Measurements from ENCODE around the gene UGT3A1.
"Not testable (repeated sequence)": the region's sequence is repeated elsewhere in the genome, so short reads cannot be mapped to it uniquely, and the experiment has no call there.

The UGT3A1 gene, protein sequence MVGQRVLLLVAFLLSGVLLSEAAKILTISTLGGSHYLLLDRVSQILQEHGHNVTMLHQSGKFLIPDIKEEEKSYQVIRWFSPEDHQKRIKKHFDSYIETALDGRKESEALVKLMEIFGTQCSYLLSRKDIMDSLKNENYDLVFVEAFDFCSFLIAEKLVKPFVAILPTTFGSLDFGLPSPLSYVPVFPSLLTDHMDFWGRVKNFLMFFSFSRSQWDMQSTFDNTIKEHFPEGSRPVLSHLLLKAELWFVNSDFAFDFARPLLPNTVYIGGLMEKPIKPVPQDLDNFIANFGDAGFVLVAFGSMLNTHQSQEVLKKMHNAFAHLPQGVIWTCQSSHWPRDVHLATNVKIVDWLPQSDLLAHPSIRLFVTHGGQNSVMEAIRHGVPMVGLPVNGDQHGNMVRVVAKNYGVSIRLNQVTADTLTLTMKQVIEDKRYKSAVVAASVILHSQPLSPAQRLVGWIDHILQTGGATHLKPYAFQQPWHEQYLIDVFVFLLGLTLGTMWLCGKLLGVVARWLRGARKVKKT

DNA sequence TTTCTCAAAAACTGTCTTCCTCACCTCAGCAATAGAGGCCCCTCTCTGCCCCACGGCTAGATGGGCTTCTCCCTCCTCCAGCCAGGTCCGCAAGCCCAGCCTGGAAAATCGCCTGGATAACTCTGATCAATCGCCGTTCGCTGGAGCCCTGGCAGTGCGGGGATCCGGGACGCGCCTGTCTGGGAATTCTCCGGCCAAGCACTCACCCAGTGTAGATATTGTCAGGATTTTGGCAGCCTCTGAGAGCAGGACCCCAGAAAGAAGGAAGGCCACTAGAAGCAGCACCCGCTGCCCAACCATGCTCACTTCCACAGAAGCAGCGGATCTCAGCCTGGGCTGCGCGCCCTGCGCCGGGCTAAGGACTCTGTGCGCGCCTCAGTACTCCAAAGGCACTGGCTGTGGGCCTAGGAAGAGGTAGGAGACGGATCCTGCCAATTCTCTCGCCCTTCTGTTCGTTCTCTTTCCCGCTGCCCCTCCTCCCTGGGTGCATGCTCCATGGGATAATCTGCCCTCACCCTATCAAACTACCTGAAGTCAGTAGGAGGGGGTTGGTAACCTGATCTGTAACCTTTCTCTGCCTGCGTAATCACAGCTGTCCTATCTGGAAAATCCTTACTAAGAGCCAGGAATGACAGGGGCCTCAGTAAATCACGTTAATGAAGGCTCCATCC lies at the start of gene UGT3A1:
TSS of gene UGT3A1 (minus strand) at position 450 of the 671 bp plus-strand sequence. CDS start at position 300, 150 bp downstream.
- no peak for DNase-seq (ENCODE audit: low spot score)

DNA sequence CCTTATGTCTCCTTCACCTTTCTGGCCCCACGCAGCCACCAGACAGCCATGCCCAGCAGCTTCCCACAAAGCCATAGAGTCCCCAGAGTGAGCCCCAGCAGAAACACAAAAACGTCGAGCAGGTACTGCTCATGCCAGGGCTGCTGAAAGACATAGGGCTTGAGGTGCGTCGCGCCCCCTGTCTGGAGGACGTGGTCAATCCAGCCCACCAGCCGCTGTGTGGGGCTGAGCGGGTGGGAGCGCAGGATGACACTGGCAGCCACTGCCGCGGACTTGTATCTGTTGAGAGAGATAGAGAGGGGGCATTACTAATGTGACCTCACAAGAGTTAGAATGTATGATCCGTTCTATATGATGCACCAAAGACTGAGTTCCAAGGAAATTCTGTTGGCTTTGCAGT lies 44.5 kb upstream of the UGT3A1 start:
- DNase-seq (ENCODE audit: low spot score), result no peak

DNA sequence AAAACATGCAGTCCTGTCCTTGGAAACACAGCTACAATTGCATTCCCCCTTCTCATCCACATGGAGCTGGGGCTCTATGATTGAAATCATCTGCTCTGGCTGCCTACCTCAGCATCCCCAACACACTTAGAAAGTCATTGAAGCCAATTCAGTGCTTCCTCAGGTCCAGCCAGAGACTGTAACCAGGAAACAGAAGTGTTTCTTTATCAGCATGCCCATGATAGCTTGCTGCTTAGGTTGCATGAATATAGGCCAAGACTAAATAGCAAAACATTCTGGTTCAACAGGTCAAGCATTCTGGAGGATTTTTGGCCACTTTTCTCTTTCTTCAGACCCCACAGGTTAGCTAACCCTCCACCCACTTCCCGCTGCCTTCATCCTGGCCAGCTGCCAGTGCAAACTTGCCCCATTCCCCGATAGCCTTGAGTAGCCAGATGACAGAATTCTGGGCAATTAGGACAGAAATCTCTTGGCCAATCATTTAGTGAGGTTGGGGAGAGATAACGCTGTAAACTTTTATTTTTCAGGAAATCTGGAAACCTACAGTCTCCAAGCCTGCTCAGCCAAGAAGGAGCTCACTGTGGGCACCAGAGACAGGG lies 43.4 kb upstream of the UGT3A1 start:
- not testable (repeated sequence) for DNase-seq (ENCODE audit: low spot score)

DNA sequence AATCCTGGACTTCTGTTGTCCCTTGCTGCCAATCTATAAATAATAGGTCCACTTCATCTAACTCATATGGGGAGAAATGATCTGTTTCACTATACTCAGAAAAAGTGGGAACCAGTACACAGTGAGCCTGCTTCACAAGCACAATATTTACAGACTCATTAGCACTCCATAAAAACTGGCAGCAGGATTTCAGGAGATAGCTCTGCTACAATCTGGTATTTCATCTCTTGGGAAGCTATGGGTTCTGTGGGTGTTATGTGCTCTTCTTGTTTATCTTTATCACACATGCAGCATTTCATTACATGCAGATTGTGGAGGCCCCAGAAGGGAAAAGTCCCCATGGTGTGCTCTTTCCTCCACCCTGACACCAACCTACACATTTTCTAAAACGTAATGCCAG lies 42.3 kb upstream of the UGT3A1 start:
- no peak for DNase-seq (ENCODE audit: low spot score)

DNA sequence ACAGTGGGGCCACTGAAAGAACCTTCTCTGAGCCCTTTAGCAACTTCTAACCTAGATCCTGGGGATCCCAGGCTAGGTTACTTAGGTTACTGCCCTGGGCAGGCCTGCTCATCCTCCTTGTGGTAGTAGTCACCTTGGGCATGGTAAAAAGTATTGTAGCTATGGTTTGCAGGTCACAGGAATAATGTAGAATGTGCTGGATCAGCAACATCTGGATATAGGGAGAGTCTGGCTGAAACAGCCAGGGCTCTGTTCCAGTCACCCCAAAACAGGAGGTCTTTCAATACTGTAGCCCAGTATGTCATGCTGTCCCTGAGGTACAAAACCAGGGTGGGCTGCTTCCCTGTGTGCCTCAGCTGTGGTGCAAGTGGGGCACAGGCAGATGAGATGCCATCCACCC lies 41.9 kb upstream of the UGT3A1 start:
- DNase-seq (ENCODE audit: low spot score), result no peak

DNA sequence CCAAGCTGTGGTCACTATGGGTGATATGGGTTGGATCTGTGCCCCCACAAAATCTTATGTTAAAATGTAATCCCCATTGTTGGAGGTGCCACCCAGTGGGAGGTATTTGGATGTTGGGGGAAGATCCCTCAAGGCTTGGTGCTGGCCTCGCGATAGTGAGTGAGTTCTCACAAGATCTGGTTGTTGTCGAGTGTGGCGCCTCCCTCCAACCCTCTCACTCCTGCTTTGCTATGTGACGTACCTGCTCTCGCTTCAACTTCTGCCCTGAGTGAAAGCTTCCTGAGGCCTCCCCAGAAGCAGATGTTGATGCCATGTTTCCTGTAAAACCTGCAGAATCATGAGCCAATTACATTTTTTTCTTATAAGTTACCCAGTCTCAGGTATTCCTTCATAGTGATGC lies 40.0 kb upstream of the UGT3A1 start:
- DNase-seq (ENCODE audit: low spot score), result no peak

DNA sequence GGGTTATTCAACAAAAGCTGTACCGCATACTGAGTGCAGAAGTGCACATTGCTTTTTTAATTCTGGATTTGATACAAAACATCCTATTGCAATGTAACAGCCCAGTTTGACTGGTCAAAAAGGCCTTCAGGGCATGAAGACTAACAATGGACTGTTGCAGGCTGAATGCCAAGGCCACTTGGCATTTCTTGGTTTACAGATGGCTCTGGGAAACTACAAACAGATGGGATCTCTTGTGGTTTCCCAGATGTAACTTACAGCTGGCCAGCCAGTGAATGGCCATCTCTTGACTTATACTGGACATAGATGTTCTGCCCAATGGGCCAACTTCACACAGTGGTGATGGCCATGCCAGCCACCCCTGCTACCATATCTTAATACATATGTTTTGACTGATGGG lies 38.7 kb upstream of the UGT3A1 start:
- peak; percentile 74 for DNase-seq (ENCODE audit: low spot score)

DNA sequence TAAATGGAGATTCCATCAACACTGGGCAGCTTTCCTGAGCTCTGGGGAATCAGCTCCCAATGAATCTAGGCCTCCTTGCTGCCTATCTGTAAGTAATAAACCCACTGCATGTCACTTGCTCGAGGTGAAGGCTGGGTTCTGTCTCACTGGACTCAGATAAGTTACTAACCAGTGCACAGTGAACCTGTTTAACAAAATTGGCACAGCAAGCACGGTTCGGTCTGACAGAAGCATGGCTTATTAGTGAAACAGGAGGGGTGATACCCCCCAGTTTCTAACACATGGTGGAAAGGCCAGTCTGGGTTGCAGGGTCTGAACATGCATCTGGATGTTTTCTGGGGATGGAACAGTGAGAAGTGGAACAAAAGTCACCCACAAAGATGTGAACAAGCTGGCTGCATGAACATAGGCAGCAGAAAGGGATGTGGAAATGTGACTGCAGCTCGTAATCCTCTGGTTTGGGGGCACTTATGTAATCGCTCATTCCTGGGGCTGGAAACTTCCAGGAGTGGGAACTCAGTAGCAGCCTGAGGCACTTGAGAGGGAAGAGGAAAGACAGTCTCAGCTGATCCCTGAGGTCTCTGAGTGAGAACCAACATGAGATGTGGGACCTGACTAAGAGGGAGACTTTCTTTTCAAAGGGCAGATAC lies 37.8 kb upstream of the UGT3A1 start:
- DNase-seq (ENCODE audit: low spot score), result no peak

DNA sequence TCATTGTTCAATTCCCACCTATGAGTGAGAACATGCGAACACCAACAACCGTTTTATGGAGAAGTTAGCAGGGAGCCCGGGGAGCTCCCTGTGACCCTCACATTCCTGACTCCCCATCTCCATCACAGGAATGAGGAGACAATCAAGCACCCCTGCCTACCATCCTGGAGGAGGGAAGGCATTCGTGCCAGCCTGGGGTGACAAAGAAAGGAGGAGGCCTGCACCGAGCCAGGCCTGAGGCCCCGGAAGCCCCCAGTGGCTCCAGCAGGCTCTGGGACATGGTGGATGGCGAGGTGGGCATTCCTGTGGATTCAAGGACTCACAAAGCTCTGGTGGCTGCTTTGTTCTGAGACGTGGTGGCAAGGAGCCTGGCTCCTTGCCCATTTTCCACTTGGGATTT lies 36.5 kb upstream of the UGT3A1 start:
- DNase-seq (ENCODE audit: low spot score), result no peak

DNA sequence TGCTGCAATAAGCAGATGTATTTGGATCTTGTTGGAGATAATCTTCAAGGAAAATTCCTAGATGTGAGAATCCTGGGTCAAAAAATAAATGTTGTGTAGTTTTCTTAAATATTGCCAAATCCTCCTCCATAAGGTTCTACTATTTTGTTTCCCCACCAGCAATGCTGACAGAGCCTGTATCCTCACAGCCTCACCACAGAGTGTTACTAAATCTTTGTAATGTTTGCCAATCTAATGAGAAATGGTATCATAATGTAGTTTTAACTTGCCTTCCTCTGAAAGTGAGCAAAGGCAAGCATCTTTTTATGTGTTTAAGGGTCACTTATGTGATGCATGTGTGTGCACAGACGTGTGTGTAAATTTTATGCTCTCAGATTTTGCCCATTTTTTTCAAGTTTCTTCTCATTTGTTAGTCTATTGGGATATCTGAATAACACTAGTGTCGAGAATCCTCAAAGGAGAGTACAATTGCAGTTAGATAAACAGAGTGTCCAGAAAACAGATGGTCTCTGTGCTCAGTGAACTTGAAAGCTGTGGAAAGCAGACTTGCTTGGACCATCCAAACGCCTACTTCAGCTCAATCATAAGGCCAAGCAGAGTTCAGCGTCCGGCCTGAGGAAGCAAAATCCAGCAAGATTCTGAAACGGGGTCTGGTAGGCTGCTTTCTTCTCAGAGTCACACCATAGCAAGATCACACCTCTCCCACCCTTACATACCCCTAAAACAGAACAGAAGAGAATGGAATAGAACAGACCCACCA lies 35.7 kb upstream of the UGT3A1 start:
- no peak for DNase-seq (ENCODE audit: low spot score)

DNA sequence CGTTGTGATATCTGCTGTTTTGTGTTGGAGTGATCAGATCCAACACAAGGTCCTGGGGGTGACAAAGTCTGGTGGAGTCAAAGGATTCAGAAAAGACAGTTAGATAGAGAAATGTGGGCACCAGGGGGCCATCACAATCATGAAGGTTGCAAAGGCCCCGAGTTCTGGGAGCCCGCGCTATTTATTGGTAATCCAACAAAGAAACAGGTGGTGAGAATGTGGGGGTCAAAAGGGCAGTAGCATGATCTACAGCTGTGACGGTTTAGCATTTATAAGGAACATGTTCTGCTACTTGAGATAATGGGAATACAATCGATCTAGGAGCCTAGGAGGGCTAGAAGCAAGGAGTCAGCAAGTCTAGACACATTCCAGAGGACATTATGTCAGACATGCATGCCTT lies 31.1 kb upstream of the UGT3A1 start:
- DNase-seq (ENCODE audit: low spot score), result not testable (repeated sequence)

DNA sequence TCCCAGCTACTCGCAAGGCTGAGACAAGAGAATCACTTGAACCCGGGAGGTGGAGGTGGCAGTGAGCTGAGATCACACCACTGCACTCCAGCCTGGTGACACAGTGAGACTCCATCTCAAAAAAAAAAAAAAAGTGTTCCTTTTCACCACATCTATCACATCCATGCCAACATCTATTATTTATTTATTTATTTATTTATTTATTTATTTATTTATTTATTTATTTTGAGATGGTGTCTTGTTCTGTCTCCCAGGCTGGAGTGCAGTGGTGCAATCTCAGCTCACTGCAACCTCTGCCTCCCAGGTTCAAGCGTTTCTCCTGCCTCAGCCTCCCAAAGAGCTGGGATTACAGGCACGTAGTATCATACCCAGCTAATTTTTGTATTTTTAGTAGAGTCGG lies 28.4 kb upstream of the UGT3A1 start:
- DNase-seq (ENCODE audit: low spot score), result not testable (repeated sequence)

DNA sequence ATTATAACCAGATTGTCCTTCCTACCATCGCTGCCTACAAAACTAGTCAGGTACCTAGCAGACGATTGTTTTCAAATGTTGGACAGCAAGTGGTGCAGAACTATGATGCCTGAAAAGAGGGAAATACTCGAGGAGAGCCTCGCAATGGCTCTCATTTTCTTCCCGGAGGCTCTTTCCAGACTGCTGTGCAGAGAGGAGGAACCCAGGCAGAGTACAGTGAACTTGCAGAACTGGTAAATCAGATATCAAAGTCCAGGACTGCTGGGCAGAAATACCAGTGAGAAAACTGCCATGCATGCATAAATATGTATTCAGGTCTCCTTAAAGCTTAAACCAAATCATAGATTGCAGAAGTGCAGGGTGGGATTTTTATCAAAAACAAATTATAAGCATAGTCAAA lies 26.4 kb upstream of the UGT3A1 start:
- DNase-seq (ENCODE audit: low spot score), result no peak

DNA sequence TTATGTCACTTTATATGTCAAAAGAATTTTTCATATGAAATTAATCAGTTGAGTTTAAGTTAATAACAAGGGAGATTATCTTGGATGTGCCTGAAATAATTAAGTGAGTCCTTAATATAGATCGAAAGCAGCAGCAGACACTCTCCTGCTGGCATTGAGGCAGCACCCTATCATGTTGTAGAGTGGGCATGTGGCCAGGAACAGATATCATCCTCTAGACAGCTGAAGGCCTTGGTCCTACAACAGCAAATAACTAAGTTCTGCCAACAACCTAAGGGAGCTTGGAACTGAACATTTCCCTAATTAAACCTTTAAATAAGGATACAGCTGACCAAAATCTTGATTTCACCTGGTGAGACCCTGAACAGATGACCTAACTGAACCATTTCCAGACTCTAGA lies 25.8 kb upstream of the UGT3A1 start:
- no peak for DNase-seq (ENCODE audit: low spot score)

DNA sequence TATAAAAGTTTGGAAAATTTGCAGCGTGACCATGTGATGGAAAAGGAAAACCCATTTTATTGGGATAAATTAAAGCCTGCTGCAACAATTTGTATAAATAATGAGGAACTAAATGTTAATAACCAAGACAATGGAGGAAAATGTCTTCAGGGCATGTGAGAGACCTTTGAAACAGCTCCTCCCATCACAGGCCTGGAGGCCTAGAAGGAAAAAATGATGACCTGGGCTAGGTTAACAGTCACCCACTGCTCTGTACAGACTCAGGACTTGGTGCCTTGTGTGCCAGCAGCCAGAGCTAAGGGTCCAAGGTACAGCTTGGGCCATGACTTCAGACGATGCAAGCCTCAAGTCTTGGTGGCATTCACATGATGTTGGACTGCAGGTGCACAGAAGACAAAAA lies 22.0 kb upstream of the UGT3A1 start:
- DNase-seq (ENCODE audit: low spot score), result no peak

DNA sequence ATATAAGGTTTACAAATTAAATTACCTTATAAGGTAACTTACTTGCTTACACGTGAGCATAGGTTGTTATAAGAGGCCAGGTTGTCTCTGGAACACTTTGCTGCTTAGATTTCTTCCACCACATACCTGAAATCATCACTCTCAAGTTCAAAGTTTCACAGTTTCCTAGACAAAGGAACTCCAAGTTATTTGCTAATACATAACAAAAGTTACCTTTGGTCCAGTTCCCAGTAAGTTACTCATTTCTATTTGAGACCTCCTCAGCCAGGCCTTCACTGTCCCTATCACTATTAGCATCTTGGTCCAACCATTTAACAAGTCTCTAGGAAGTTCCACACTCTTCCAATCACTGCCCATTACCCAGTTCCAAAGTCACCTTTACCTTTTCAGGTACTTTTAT lies 18.5 kb upstream of the UGT3A1 start:
- DNase-seq (ENCODE audit: low spot score), result no peak

DNA sequence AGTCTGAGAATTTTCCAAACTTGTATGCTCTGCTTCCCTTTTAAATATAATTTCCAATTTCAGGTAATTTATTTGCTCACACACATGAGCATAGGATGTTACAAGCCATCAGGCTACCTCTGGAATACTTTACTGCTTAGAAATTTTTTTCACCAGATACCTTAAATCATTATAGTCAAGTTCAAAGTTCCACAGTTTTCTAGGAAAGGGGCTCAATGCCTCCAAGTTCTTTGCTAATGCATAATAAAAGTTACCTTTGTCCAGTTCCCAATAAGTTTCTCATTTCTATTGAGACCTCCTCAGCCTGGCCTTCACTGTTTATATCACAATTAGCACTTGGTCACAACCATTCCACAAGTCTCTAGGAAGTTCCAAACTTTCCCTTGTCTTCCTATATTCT lies 16.2 kb upstream of the UGT3A1 start:
- DNase-seq (ENCODE audit: low spot score), result no peak

DNA sequence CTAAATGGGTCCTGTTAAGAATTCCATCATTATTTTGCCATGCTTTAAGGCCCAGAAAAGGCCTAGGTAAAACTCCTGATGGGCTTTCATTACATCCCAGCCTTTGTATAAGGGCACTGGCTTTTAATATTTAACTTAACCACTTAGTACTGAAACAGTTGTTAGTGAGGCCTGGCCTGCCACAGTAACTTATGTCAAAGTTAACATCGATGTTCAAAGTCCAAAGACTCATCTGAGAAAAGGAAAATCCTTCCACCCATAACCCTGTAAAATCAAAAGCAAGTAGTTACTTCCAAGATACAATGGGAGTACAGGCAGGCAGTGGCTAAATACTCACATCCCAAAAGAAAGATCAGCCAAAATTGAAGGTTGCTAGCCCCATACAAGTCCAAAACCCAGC lies 15.0 kb upstream of the UGT3A1 start:
- no peak for DNase-seq (ENCODE audit: low spot score)

DNA sequence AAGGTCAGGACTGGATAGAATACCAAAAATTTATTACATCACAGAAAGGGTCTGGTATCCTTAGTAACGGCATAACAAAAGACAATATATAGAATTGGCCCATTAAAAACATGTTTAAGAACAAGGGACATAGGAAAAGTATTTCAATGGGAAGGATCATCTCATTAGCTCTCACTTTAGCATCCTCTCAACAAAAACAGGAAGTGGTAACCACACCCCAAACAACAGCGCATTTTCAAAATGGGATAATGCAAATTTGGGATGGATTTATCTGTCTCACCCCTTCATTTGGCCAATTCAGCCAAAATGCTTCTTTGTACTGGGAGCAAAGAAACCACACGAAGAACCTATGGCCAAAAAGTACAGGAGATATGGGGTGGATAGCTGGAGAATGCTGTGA lies 9.8 kb upstream of the UGT3A1 start:
- DNase-seq (ENCODE audit: low spot score), result no peak

DNA sequence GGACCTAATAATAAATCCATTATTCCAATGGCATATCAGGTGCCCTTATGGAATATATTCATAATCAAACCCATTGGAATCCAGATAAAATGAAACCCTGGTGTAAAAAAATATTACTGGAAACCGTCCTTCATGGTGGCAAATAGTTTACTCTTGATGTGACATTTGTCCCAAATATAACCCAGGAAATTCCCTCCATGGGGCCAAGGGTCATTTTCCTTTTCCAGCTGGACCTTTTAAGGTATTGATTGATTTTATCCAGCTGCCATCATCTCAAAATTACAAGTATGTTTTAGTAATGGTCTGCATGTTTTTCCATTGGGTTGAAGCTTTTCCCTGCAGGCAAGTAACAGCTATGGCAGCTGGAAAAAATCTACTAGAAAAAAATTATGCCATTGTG lies 8.4 kb upstream of the UGT3A1 start:
- no peak for DNase-seq (ENCODE audit: low spot score)

DNA sequence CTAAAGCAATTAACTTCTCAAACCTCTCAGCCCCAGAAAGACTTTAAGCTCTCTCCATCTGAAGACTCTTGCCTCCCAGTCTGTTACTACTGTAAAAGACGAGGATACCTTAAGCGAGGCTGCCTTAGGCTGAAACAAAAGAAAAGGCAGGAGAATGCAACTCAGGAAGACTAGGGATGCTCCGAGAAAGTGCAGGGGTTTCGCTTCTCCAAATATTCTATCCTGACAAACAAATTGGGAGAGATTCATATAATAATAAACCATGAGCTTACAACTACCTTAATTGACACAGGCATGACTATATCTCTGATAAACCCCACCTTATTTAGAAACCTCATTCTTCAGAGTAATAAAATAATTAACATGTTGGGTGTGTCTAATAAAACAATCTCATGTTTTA lies 4.9 kb upstream of the UGT3A1 start:
- DNase-seq (ENCODE audit: low spot score), result no peak

DNA sequence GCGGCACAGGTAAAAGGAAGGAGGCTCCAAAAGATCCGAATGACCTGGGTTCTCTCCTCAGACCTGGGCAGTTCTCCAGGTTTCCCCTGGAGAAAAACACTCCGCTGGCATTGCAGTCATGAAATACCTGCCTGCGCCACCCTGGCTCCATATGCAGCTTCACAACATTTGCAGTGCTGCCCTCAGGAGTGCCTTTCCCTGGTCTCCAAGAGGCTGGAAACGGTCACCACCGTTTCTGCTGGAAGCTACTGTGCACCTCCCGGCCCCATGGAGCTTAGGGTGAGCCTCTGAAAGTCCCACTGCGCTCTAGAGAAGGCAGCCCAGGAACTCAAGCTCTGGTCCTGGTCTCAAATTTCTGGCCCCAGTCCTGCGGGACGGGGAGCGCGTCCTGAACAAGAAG lies 670 bp downstream of the UGT3A1 start:
- no peak for DNase-seq (ENCODE audit: low spot score)

Data from putamen (tissue), 1 donor.